NCI-H2227 treated with DMSO at 0.1 percent for 48 hours (cell line): ENCODE measurements around the gene LCE1B.

ENCODE experiments used
- DNase-seq: peaks from one replicate; lab custom pipeline; 2025; lab: John Stamatoyannopoulos, UW

The LCE1B gene

DNA sequence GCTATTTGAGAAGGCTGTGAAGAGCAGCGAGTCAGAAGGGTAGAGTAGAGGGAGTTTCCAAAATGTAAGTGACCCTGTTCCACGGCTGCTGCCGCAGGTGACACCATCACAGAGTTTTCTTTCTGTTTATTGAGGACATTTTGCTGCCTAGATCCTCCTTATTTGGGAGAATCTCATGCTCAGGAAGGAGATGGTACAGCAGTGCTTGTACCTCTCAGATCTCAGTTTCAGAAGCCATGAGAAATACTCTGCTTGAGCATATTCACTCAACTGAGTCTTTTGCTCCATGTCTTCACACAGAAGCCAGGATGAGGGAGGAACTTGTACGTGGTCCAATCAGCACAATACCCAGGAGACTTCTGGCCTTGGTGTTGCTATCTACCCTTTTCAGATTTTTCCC lies 49.6 kb downstream of the LCE1B start:
- DNase-seq = no peak
